Measurements from ENCODE around the gene BFAR.
"Not testable (repeated sequence)": the region's sequence is repeated elsewhere in the genome, so short reads cannot be mapped to it uniquely, and the experiment has no call there.

The BFAR gene

DNA sequence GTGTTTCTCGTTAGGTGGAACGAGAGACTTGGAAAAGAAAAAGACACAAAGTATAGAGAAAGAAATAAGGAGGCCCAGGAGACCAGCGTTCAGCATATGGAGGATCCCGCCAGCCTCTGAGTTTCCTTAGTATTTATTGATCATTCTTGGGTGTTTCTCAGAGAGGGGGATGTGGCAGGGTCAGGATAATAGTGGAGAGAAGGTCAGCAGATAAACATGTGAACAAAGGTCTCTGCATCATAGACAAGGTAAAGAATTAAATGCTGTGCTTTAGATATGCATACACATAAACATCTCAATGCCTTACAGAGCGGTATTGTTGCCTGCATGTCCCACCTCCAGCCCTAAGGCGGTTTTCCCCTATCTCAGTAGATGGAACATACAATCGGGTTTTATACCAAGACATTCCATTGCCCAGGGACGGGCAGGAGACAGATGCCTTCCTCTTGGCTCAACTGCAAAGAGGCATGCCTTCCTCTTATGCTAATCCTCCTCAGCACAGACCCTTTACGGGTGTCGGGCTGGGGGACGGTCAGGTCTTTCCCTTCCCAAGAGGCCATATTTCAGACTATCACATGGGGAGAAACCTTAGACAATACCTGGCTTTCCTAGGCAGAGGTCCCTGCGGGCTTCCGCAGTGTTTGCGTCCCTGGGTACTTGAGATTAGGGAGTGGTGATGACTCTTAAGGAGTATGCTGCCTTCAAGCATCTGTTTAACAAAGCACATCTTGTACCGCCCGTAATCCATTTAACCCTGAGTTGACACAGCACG is 3.6 kb downstream of the BFAR start:
- not testable (repeated sequence) for DNase-seq

- DNase-seq, result not testable (repeated sequence)
Measured at GRCh38 chr16:14636951-14637240, 4.1 kb downstream of the BFAR start.

DNA sequence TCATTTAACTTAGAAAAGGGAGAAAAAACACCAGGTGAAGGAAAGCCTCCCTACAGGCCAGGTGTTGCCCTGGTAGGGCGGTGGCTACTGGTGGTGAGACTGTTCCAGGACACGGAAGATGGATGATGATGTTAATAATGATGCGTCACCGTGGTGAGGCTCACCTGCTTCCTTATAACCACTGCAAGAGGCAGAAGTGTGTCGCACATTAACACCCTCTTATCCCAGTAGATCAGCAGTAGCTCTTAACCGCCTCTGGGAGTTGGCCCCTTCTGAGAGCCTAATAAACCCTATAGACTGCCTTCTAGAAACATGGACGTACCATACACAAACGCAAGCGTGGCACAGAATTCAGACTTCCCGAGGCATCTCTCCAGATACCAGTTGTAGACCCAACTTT is 7.8 kb downstream of the BFAR start:
- no peak for DNase-seq

- no peak for DNase-seq
Measured at GRCh38 chr16:14641206-14641605, 8.5 kb downstream of the BFAR start.

GRCh38 chr16:14641926-14642325 is 9.2 kb downstream of the BFAR start:
- no peak for DNase-seq

DNA sequence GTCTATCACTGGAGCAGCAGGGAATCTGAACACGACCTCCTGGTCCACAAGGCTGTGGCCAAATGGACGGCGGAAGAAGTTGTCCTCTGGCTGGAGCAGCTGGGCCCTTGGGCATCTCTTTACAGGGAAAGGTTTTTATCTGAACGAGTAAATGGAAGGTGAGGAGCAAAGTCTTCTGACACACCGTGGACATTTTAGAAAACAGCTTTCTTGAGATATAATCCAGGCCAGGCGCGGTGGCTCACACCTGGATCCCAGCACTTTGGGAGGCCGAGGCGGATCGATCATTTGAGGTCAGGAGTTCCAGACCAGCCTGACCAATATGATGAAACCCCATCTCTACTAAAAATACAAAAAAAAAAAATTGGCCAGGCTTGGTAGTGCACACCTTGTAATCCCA is 17.1 kb downstream of the BFAR start:
- DNase-seq, result no peak

GRCh38 chr16:14650629-14651028 is 17.9 kb downstream of the BFAR start:
- no peak for DNase-seq

DNA sequence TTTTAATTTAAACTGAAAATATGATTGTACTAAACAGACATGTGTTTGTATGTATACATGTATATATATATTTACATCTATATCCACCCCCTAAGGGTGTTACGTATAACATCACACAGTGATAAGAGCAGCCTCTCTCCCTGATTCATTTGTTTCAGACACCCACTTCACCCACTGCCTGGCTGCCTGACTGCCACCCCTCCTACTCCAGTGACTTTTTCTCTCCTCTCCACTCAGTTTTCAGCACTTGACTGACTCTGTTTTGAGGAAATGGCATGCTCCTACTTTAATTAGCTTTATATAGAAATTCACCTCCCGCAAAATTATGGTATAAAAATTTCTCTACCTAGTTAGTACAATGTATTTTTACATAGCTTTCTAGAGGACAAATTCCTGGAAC is 20.0 kb downstream of the BFAR start:
- DNase-seq, result no peak

DNA sequence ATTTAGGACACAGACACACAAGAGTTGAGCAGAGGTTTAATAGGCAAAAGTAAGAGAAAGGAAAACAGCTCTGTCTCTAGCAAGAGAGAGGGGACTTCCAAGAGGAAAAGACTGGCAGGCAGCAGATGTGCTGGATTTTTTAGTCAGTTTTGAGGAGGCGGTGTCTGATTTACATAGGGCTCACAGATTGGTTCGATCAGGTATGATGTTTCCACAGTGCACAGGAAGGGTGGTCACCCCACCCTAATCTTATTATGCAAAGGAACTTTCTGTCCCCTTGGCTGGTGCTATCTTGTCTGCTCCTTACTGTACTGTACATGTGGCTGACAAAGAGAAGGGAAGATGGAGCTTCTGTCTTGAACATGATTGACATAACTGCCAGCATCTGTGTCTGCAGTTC is 25.3 kb downstream of the BFAR start:
- no peak for DNase-seq

DNA sequence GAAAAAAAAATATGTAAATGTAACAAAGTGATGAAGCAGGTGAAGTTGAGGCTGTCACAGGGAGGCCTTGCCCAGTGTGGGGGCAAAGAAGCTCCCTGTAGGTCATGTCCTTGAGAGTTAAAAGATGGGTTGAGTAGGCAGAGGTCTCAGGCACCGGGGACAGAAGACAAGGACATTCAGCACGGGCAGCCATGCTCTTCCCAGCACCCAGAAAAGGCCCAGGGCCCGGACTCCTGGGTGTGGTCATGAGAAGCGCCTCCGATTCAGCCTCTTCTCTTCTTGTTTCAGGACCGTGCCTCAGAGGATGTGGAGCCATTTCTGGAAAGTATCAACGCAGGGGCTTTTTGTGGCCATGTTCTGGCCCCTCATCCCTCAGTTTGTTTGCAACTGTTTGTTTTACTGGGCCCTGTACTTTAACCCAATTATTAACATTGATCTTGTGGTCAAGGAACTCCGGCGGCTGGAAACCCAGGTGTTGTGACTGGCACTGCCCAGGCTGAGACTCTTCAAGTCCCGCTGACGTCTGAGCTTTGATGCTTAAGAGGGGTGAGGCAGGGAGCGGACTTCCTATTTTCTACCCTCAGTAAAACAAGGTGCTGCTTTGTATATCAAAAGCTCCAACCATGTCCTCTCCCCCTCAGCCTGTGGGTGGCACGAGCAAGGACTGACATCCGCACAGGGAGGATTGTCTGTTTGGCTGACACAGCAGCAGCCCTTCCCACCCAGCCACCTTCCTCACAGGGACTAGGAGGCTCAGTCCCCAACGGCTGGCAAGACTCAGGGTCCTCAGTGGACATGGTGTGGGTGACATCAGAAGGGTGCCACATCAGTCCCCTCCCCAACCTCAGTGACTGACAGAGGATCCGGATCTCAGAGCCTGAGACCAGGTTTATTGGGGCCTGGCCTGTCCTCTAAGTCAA is 34.9 kb downstream of the BFAR start:
- DNase-seq, result no peak

DNA sequence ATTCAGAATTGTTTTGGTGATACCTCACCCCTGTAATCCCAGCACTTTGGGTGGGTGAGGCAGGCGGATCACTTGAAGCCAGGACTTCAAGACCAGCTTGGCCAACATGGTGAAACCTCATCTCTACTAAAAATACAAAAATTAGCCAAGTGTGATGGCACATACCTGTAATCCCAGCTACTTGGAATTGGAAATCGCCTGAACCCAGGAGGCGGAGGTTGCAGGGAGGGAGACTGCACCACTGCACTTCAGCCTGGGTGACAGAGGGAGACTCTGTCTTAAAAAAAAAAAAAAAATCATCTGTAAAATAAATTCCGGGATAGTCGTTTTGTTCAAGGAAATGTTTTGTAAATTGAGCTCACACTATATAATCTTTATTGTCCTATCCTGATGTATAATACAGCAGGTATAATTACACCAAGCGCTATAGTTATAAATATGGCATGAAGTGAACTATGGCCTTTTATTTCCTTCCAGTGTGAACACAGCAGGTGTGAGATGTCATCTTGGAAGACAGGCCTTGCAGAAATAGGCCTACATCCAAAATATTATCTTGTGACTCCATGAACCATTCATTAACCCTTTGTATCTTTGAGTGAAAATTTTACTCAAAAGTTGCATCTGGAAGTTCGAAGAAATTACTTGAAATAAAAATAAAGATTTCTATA is 35.9 kb downstream of the BFAR start:
- DNase-seq, result no peak

GRCh38 chr16:14669776-14670175 is 37.0 kb downstream of the BFAR start:
- DNase-seq, result no peak

GRCh38 chr16:14672403-14672971 is 39.7 kb downstream of the BFAR start:
- no peak for DNase-seq

GRCh38 chr16:14676633-14677032 is 43.9 kb downstream of the BFAR start:
- DNase-seq, result no peak

GRCh38 chr16:14677627-14678026 is 44.9 kb downstream of the BFAR start:
- DNase-seq, result no peak

DNA sequence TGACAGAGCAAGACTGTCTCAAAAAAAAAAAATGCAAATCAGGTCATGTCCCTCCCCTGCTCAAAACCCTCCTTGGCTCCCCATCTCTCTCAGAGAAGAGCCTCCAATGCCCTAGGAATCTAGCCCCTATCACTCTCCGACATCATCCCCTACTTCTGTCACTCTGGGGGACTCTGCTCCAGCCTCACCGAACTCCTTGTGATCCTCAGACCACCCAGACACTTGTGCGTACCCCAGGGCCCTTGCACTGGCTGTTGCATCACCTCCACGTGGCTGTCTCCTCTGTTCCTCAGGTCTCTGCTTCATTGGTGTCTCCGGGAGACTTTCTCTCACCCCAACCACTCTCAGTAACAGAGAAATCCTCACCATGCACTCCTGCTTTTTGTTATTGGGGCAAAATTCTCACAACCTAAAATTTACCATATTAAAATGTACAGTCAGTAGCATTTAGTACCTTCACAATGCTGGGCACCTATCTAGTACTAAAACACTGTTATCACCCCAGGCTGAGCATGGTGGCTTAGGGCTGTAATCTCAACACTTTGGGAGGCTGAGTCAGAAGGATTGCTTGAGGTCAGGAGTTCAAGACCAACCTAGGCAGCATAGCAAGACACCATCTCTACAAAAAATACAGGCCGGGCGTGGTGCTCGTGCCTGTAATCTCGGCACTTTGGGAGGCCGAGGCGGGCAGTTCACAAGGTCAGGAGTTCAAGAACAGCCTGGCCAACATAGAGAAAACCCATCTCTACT is 46.2 kb downstream of the BFAR start:
- no peak for DNase-seq

DNA sequence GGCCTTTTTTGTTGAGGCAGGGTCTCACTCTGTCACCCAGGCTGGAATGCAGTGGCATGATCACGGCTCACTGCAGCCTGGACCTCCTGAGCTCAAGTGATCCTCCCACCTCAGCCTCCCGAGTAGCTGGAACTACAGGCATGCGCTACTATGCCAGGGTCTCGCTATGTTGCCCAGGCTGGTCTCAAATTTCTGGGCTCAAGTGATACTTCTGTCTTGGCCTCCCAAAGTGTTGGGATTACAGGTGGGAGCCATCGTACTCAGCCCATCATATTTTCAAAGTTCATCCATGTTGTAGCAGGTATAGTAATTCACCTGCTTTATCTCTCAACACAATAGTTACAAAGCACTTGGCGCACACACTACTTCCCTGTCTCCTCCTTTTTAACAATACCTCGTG is 47.6 kb downstream of the BFAR start:
- not testable (repeated sequence) for DNase-seq

DNA sequence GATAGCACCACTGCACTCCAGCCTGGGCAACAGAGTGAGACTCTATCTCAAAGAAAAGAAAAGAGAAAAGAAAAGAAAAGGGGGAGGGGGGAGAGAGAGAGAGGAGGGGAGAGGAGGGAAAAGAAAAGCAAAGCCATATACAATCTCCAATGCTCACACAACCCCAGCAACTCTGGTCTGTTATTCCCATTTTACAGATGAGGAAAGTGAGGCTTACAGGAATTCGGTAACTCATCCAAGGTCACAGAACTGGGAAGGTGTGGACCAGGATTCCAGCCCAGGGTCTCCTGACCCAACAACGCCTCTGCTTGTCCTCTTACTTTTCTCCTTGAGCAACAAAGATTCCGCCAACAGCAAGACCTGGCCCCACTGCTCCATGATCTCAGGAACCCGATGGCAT is 48.4 kb downstream of the BFAR start:
- DNase-seq, result no peak

- DNase-seq, result no peak
Measured at GRCh38 chr16:14682121-14682520, 49.4 kb downstream of the BFAR start.

GRCh38 chr16:14685870-14686793 is 53.4 kb downstream of the BFAR start:
- DNase-seq, result not testable (repeated sequence)

GRCh38 chr16:14694129-14694528 is 61.4 kb downstream of the BFAR start, which contains the start of gene PLA2G10:
PLA2G10 (minus strand) TSS chr16:14694308; CDS start chr16:14694229, 79 bp downstream.
- not testable (repeated sequence) for DNase-seq

All from cortex of kidney (tissue), 1 donor.